HG02763 (cell line): ENCODE results near the gene PAOX.
A peak's percentile ranks its signal among the peaks of the same experiment; 100 is the strongest.
"Not testable (repeated sequence)": the region's sequence is repeated elsewhere in the genome, so short reads cannot be mapped to it uniquely, and the experiment has no call there.

Experiments
- ATAC-seq: cut with Tn5 transposase; IDR thresholded peaks from one replicate; pipeline ENCODE4 v1.9.1; 2021; ENCODE audit warnings: mild to moderate bottlenecking, moderate library complexity; ENCODE audit not compliant: unreplicated experiment

Gene PAOX

DNA sequence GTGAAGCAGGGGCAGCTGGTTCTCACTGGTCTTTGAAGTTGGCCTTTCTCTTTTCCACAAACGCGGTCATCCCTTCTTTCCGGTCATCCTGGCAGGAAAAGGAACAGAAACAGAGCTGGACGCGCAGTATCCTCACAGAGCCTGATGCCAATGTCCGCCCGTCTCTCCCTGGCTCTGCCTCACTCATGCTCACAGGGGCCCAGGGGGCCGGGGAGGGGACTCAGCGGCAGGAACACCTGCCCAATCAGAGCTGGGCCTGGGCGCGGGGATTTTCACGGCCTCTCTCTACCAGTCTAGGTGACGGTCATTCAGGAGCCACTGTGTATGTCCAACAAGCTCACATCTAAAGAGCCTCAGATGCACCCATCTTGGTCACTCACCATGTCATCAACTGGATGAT is 16.2 kb upstream of the PAOX start:
- ATAC-seq: no peak

GRCh38 chr10:133364645-133365431 is 14.2 kb upstream of the PAOX start:
- no peak for ATAC-seq

DNA sequence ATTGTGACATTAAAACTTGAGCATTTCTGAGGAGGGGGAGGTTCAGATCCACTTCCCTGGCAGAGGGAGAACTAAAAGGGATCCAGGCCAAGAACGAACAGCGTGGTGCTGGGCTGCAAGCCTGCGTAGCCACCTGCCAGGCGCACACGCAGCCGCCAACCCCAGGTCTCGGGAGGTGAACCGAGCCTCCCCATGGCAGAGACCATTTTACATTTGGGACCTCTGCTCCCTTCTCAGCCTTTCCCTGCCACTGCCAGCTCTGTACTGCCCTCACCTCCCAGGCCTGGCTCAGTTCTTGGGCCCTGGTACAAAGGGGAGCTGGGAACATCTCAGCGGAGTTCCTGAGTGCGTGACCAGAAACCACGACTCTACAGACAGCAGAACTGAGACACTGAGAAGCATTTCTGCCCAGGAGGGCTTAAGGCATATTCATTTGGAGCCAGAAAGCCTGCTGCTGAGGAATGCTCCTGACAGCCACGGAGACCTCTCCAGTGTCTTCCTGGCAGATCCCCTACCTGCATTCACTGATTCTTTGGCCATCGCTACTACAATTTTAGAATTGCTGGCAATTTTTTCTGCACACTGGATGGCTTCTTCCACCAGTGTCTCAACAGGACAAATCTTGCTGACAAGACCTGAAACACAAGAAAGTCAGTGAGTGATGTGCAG is 13.5 kb upstream of the PAOX start:
- no peak for ATAC-seq

- ATAC-seq: no peak
Measured at GRCh38 chr10:133366130-133366478, 13.0 kb upstream of the PAOX start.

DNA sequence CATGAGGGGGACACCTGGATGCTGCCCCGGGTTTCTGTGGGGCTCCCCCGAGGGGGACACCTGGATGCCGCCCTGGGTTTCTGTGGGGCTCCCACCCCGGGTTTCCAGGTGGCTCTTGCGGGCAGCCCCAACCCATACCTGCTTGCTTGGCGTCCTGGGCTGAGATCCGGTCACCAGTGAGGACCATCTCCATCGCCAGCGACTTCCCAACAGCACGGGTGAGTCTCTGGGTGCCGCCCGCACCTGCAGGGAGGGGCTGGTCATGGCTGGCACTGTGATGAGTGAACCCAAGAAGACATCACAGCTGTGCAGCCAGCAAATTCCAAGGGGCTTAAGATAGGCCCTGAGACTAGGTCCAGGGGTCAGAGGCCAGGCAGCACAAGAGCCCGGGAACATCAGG is 12.3 kb upstream of the PAOX start:
- no peak for ATAC-seq

GRCh38 chr10:133367461-133367860 is 11.6 kb upstream of the PAOX start:
- ATAC-seq: not testable (repeated sequence)

- no peak for ATAC-seq
Measured at GRCh38 chr10:133368153-133368552, 10.9 kb upstream of the PAOX start.

DNA sequence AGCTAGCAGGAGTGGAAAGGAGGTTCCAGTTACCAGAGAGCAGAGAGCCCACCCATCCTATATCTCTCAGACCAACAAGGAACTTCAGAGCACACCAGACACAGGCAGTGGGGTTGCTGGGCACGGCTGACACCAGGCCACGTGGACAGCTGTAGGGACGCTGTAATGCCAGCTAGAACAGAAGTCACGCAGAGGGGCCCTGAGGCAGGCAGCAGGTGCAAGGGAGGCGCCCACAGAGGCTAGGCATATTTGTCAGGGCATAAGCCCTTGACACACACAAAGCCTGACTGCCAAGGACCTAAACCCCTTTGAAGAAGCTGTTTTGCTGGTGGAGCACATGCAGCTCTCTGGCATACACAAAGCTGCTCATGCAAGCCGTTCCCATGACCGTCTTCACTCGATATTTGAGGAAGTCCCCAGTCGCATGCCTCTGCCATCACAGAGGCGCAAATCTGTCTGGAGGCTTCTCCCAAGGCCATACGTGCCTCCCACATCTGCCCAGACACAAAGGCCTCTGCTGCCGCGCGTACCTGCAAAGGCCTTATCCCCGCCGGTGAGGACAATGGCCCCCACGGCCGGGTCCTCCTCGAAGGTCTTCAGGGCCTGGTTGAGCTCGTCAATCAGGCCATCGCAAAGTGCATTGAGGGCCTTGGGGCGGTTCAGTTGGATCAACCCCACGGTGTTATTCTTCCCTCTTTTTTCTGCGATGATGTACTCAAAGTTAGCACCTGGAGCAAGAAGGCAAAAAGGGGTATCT is 8.9 kb upstream of the PAOX start:
- ATAC-seq: no peak

DNA sequence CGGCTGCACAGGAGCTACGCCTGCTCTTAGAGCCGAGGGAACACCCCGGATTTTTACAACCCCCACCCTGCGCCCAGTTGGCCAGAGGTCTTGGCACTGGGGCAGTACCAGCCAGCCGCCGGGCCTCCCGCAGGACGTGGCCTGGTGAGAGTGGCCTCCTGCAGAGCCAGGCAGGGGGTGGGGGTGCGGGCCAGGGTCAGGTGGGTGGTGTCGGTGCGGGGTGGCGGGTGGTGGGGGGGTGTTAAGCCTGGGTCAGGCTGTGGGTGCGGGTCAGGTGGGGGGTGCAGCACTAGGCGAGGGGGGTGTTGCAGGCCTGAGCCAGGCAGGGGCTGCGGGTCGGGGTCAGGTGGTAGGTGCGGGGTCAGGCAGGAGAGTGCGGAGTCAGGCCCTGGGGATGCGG is 6.6 kb upstream of the PAOX start:
- ATAC-seq: no peak

DNA sequence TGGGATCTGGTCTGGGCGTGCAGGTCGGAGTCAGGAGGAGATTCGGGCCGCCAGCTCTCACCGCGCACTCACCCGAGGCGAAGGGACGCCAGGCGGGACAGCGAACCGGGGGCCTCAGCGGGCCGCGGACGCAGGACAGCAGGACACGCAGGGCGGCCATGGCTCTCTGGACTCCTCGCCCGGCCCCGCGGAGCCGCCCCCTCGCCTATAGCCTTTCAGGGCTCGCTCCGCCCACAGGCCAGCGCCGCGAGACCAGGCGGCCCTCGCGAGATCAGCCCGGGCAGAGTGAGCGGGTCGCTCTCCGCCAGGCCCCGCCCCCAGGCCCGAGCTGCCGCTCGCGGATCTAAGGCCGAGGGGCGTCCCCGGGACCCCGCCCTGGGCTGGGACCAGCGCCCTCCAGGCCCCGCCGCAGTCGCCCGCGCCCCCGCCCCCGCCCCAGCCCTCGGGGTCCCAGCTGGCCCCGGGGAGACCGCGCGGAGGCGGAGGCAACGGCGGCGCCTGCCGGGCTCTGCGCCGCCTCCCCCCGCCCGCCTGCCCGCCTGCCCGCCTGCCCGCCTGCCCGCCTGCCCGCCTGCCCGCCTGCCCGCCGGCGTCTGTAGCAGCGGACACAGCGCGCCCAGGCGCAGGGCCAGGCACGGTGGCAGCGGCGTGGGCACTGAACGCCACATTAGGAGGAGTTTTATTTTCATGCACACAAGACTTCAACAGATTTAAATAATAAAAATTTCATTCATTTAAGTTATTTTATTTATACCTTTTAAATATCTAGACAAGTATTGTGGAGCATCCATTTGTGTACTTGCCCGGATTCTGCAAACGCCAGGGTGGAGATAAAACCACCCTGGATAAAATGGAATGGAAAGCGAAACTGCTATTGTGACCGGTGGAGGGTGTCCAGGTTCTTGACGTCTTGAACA is 5.6 kb upstream of the PAOX start, which contains the start of gene ECHS1:
Gene ECHS1 (minus strand): TSS at position 181 of the 917 bp plus-strand sequence. CDS start 21 bp downstream, at position 160.
- peak; percentile 93 for ATAC-seq

DNA sequence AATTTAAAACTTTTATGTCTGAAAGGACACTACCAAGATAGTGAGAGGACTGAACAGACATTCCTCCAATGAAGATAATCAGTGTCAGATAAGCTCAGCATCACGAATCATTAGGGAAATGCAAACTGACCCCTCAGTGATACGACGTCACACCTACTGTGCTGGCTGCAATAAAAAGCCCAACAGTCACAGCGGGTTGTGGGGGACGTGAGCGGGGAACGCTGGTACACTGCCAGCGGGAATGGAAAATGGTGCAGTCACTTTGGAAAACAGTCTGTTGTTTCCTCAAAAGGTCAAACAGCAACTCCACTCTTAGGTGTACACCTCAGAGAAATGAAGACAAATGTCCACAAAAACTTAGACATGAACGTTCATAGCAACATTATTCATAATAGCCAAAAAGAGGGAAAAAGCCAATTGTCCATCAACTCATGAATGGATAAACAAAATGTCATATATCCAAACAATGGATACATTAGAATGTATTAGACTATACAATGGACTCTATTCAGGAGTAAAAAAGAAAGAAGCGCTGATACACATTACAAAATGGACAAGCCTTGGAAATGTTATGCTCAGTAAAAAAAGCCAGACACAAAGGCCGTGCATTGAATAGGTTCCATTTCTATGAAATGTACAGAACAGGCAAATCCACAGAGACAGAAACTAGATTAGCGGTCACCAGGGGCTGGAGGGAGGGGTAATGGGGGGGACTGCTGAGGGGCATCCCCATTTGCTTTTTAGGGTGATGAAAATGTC is 3.5 kb upstream of the PAOX start:
- no peak for ATAC-seq

DNA sequence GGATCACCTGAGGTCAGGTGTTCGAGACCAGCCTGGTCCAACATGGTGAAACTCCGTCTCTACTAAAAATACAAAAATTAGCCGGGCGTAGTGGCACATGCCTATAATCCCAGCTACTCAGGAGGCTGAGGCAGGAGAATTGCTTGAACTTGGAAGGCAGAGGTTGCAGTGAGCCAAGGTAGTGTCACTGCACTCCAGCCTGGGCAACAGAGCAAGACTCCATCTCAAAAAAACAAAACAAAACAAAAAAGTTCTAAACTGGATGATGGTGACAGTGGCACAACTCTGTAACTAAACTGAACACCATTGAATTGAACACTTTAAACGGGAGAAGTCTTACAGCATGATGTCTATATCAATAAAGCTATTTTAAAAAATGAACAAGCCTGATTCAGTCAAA is 2.9 kb upstream of the PAOX start:
- not testable (repeated sequence) for ATAC-seq

DNA sequence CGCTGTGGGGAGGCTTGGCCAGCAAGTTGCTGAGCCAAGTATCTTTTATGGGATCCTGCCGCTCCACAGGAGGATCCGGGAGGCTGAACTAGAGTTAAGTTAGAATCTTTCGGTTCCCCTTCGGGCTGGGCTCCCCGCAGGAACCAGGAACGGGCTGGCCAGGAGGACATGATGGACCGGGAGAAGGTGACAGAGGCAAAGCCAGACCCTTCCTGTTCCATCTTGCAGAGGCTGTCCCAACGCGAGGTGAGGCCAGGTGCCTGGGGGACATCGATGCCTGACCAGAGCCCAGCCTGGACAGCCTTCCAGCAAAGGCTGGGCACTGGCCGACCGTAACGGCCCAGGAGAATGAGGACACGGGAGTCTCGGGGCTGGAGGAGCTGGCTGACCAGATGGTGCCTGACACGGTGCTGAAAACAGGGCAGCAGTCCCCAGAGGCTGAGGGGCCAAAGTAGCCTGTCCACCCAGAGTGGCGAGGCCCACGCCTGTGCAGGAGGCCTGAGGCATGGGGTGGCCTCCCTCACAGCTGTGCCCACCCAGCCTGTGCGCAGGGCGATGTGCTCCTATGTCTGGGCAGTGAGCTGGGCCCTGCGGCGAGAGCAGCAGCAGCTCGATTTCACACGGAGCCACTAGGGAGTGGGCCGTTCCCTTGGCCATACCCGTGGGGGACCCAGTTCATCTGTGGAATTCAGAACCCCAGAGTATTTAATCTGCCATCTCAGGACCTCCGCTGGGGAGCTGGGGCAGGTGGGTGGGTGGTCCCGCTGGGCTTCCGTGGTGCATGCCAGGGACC is 1.8 kb upstream of the PAOX start:
- no peak for ATAC-seq

GRCh38 chr10:133377818-133378250 is 1.2 kb upstream of the PAOX start:
- ATAC-seq: no peak

DNA sequence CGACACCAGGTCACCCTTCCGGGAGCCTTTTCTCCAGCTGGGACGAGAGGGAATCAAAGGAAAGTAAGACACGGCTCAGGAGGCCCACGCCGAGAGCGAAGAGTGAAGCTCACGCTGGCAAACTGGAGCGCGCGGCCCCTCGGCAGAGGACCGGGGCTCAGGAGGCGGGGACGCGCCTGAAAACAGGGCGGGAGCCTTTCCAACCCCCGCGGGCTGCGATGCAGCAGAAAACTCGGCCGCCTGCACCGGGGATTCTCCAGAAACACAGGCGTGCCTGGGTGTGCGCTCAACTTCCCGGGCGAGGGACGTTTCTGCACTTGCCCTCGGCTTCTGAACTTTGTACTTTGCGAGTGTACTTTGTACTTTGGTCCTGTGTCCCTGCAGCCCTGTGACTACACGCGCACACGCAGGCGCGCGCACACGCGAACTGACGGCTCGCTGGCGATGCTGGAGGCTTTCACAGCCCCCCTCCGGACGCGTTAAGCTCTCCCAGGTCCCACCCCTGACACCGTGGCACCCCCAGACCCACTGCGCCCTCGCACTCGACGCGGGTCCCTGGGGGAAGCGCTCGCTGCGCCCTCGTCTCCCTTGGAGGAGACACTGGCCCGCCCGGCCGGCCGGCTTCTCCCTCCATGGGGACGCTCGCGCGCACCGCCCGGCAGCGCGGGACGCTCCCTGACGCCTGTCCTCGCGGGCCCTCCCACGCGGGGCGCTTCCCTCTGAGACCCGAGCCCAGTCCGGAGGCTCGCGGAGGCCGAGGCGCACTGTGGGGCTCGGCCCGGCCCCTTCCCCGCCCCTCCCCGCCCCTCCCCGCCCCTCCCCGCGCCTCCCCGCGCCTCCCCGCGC is 588 bp upstream of the PAOX start:
- ATAC-seq: peak; percentile 43

DNA sequence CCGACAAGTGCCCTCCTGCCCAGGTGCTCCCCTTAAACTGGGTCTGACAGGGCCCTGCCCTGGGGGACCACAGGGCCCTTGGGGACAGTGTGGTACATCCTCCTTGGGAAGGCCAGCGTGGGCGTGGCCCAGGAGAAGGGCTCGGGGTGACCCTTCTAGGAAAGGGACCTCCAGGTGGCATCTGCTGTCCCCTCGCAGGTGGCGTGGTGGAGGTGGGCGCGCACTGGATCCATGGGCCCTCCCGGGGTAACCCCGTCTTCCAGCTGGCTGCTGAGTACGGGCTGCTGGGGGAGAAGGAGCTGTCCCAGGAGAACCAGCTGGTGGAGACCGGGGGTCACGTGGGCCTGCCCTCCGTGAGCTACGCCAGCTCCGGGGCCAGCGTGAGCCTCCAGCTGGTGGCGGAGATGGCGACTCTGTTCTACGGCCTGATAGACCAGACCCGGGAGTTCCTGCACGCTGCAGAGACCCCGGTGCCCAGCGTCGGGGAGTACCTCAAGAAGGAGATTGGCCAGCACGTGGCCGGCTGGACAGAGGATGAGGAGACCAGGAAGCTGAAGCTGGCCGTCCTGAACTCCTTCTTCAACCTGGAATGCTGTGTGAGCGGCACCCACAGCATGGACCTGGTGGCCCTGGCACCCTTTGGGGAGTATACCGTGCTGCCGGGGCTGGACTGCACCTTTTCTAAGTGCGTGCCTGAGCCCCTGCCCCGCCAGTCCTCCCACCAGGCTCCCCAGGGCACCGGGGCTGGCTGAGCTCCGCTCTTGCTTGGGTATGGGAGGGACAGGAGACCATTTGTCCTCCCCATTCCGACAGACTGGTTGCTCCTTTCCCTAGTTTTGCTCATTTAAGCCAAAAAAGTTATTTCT is 972 bp downstream of the PAOX start:
- ATAC-seq: no peak

DNA sequence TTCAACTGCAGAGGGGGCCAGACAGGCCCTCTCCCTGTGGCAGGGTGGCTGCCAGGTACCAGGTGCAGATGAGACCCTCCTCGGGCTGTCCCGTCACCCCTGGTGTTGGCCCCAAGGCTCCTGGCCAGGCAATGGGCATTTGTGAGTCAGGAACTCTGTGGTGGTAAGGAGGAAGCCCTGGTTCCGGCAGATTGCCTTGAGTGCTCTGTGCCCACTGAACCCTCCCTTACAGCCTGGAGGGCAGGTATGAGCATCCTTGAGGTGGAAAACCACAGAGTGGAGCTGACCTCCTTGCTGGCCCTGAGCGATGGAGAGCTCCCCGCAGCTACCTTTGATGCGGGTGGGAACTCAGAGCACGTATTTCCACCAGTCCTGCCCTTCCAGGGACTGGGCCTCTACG is 2.0 kb downstream of the PAOX start:
- no peak for ATAC-seq
